ENCODE data around the gene COL5A1. TPM values are rescaled to one million over a fixed set of nuclear protein-coding genes. Genes with fewer than 3 reads are reported as not detected.

Gene COL5A1
- total RNA-seq, 1 donor from 2014 or later, result 6.1 TPM

DNA sequence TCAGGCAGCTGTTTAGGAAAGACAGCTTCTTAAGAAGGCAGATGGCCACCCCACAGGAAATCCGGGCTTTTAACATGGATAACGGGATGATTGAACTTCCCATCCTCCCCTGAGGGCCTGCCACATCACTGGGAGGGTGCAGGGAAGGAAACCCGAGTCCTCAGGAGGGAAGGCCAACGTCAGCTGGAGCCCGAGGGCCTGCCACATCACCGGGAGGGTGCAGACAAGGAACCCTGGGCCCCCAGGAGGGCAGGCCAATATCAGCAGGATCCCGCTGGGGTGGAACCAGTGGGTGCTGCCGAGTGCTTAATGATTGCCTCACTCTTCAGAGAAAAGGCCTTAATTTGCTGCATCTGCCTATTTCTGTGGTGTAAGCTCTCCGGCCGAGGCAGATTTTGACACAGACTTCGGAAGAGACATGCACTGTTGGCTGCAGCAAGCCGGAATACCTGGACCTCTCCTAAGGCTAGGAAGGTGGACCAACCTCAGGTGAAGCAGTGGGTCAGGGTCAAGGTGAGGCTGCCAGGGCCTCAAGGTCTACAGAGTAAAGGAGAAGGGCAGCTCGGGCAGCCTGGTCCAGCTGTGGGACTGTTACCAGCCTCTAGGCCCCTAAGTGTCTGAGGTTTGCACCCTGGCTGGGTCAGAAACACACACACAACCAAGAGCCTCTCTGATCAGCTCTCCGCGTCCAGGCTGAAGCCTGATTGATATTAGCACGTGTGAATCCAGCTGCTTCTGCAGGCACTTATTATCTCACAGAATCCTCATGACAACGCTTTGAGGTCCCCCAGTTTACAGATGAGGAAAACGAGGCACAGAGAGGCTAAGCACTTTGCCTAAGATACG is 14.8 kb upstream of the COL5A1 start:
- H3K9ac ChIP-seq, result no peak overlapping the region
- no peak overlapping the region for H3K4me3 ChIP-seq
- peaks cover 18% of the 10 kb centered on the region for H3K4me1 ChIP-seq
- peaks cover 28% of the 10 kb centered on the region for H3K27me3 Mint-ChIP-seq (ENCODE audit: insufficient read depth, low read depth)
- TF ChIP-seq, protein P1, sequence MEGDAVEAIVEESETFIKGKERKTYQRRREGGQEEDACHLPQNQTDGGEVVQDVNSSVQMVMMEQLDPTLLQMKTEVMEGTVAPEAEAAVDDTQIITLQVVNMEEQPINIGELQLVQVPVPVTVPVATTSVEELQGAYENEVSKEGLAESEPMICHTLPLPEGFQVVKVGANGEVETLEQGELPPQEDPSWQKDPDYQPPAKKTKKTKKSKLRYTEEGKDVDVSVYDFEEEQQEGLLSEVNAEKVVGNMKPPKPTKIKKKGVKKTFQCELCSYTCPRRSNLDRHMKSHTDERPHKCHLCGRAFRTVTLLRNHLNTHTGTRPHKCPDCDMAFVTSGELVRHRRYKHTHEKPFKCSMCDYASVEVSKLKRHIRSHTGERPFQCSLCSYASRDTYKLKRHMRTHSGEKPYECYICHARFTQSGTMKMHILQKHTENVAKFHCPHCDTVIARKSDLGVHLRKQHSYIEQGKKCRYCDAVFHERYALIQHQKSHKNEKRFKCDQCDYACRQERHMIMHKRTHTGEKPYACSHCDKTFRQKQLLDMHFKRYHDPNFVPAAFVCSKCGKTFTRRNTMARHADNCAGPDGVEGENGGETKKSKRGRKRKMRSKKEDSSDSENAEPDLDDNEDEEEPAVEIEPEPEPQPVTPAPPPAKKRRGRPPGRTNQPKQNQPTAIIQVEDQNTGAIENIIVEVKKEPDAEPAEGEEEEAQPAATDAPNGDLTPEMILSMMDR (IDR thresholded peaks at IDR 0.05), result no peak
- TF ChIP-seq EZH2 (IDR thresholded peaks at IDR 0.05), result no peak
- no peak for TF ChIP-seq EZH2phosphoT487 (IDR thresholded peaks at IDR 0.05)
- no peak overlapping the region for H2AFZ ChIP-seq (replicated peaks)
- no peak overlapping the region for H3K27ac ChIP-seq
- H3K79me2 ChIP-seq (ENCODE audit: low read depth), result no peaks in the 10 kb centered on the region
- no peaks in the 10 kb centered on the region for H3K27me3 ChIP-seq
- no peaks in the 10 kb centered on the region for H3K36me3 Mint-ChIP-seq
- DNase-seq (ENCODE audit: low spot score), result no peak
- H3K9me3 ChIP-seq (ENCODE audit: low read depth), result no peaks in the 10 kb centered on the region
- H3K4me2 ChIP-seq, result no peak overlapping the region
- no peaks in the 10 kb centered on the region for H4K20me1 ChIP-seq (ENCODE audit: low read depth)
- H3K27ac Mint-ChIP-seq, result no peak overlapping the region
- H3F3A ChIP-seq (ENCODE audit: low read depth), result no peaks in the 10 kb centered on the region
- H3K4me1 Mint-ChIP-seq, result peaks cover 34% of the 10 kb centered on the region
- H3K9me3 Mint-ChIP-seq, result no peaks in the 10 kb centered on the region
- H3K4me3 Mint-ChIP-seq, result no peak overlapping the region
- no peaks in the 10 kb centered on the region for H3K36me3 ChIP-seq

DNA sequence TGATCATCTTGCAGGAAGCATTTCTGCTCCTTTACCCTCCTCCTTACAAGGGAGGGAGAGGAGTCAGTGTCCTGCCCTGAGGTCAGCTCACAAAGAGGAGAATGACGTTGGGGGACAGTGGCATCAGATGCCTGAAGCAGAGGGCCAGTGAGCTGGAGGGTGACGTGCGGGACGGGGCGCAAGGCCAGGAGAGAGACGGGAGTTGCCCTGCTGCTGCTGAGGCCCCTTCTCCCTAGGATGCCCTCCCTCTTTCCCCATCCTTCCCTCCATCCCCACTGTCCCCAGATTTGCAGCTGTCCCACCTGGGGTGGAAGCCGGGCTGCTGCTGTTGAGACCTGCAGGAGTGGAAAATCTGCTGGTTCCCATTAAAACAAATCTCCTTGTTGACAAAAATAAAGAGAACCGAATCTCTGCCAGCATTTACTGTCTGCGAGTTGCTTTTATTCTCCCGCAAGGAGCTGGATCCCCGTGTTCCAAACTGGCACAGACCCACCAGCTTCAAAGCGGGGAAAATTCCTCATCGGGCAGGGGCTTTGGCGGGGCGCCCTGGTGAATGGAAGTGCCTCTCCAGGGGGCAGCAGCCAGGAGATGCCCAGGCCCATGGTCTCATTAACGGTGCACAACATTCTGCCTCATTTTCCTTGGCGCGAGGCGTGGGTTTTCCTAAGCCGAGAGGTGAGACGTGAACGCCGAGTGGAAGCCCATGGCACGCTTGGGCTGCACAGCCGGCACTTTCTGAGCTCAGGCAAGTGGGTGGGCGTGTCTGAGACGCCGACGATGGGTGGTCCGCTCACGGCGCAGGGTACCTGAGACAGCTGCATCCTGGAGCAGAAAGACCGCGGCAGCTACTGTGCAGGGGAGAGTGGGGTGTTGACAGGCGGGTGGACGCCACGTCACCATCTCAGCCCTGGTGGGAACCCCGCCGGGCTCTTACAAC is 13.9 kb upstream of the COL5A1 start:
- Histone ChIP-seq H3K27me3 (no peaks in the 10 kb centered on the region), H3K9me3 (ENCODE audit: low read depth) (no peaks in the 10 kb centered on the region), H2AFZ (replicated peaks) (no peak overlapping the region), H3K36me3 (no peaks in the 10 kb centered on the region), H4K20me1 (ENCODE audit: low read depth) (no peaks in the 10 kb centered on the region), H3K4me3 (no peak overlapping the region), H3K4me2 (no peak overlapping the region), H3K9ac (no peak overlapping the region), H3F3A (ENCODE audit: low read depth) (no peaks in the 10 kb centered on the region), H3K27ac (no peak overlapping the region), H3K4me1 (peaks cover 17% of the 10 kb centered on the region), H3K79me2 (ENCODE audit: low read depth) (no peaks in the 10 kb centered on the region)
- Mint-ChIP-seq H3K27ac (no peak overlapping the region), H3K27me3 (ENCODE audit: insufficient read depth, low read depth) (peaks cover 30% of the 10 kb centered on the region), H3K9me3 (no peaks in the 10 kb centered on the region), H3K36me3 (no peaks in the 10 kb centered on the region), H3K4me1 (peaks cover 30% of the 10 kb centered on the region), H3K4me3 (no peak overlapping the region)
- TF ChIP-seq EZH2phosphoT487 (IDR thresholded peaks at IDR 0.05) (no peak), EZH2 (IDR thresholded peaks at IDR 0.05) (no peak)
- TF ChIP-seq, protein P1 (IDR thresholded peaks at IDR 0.05), result no peak
- DNase-seq (ENCODE audit: low spot score), result no peak

DNA sequence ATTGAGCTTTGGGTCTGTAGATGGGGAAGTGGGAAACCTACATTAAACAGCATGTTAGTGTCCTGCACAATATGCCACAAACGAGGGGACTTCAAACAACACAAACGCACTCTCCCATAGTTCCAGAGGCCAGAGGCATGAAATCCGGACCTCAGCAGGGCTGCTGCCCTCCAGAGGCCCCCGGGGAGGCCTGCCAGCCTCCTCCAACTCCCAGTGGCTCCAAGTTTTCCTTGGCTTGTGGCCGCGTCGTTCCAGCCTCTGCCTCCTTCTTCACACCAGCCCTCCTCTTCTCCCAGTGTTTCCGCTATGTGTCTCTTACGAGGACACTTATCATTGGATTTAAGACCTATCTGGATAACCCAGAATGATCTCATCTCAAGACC is 13.3 kb upstream of the COL5A1 start:
- peaks cover 13% of the 10 kb centered on the region for H3K4me1 ChIP-seq
- Mint-ChIP-seq H3K36me3 (no peaks in the 10 kb centered on the region), H3K27me3 (ENCODE audit: insufficient read depth, low read depth) (peaks cover 30% of the 10 kb centered on the region), H3K27ac (no peak overlapping the region), H3K4me1 (peaks cover 26% of the 10 kb centered on the region), H3K4me3 (no peak overlapping the region), H3K9me3 (no peaks in the 10 kb centered on the region)
- no peaks in the 10 kb centered on the region for H3K27me3 ChIP-seq
- H4K20me1 ChIP-seq (ENCODE audit: low read depth), result no peaks in the 10 kb centered on the region
- no peak for DNase-seq (ENCODE audit: low spot score)
- no peak overlapping the region for H3K27ac ChIP-seq
- no peaks in the 10 kb centered on the region for H3F3A ChIP-seq (ENCODE audit: low read depth)
- TF ChIP-seq, protein P1 (IDR thresholded peaks at IDR 0.05), result no peak
- TF ChIP-seq EZH2phosphoT487 (IDR thresholded peaks at IDR 0.05) (no peak), EZH2 (IDR thresholded peaks at IDR 0.05) (no peak)
- H2AFZ ChIP-seq (replicated peaks), result no peak overlapping the region
- no peaks in the 10 kb centered on the region for H3K79me2 ChIP-seq (ENCODE audit: low read depth)
- H3K4me2 ChIP-seq, result no peak overlapping the region
- H3K9ac ChIP-seq, result no peak overlapping the region
- no peaks in the 10 kb centered on the region for H3K9me3 ChIP-seq (ENCODE audit: low read depth)
- no peaks in the 10 kb centered on the region for H3K36me3 ChIP-seq
- H3K4me3 ChIP-seq, result no peak overlapping the region
